ENCODE measurements around the gene SNN. TPM values are rescaled to one million over a fixed set of nuclear protein-coding genes. Genes with fewer than 3 reads are reported as not detected.

SNN gene
- total and polyA plus RNA-seq, 2 donors (not counting 1 experiment from before 2014, with no cell fraction given), result 55.4 to 63.3 TPM

DNA sequence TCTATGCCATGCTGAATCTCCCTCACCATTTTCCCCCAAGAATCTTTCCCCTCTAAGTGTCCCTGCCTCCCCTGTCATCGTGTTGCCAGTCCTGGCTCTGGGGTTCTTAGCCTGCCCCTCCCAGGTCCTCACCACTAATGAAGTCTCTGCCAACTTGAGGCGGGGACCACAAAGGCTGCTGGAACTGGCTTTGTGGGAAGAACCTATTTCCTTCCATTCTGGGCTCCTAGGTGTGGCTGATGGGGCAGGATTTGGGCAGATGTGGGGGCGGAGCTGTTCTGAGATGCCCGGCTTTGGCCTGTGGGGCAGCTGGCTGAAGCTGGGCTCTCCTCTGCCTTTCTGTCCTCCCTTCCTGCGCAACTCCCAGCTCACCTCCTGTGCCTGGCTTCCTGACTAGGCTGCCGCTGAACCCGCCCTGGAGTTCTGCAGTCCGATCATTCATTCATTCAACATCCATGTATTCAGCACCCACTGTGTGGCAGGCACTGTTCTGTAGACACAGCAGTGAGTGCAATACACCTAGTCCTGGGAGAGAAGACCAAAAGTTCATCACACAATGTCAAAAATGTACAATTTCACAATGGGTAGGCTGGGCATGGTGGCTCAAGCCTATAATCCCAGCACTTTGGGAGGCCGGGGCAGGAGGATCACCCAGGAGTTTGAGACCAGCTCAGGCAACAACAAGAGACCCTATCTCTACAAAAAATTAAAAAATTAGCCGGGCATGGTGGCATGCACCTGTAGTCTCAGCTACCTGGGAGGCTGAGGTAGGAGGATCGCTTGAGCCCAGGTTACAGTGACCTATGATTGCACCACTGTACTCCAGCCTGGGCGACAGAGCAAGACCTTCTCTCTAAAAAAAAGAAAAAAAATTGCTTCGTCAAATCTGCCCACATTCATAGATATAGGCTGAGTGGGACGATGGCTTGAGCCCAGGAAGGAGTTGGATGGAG lies 1.9 kb upstream of the SNN start:
- peak overlapping the region; percentile 55 for H3K27ac Mint-ChIP-seq
- Histone ChIP-seq H3K4me3 (ENCODE audit: control extremely low read depth in 1 of 5, extremely low read depth in 1 of 5, insufficient read depth in 1 of 5, low read depth in 2 of 5, low read length in 4 of 5) (no peak overlapping the region), H3K79me2 (ENCODE audit: control insufficient read depth, insufficient read depth, low read length) (peaks cover 32% of the 10 kb centered on the region), H3K4me1 (ENCODE audit: control insufficient read depth in 2 of 2, insufficient read depth in 2 of 2, low read length in 2 of 2) (peaks cover 38 to 56% of the 10 kb centered on the region in 2 donors), H3K27me3 (replicated peaks in 1 of 4; ENCODE audit: control extremely low read depth in 1 of 4, control insufficient read depth in 3 of 4, insufficient read depth in 4 of 4, low read length in 3 of 4) (no peaks in the 10 kb centered on the region), H3K4me2 (replicated peaks; ENCODE audit: low read depth, low read length, poor library complexity, severe bottlenecking) (no peak overlapping the region), H3K27ac (ENCODE audit: low read length in 2 of 2) (no peak overlapping the region), H3K36me3 (replicated peaks in 1 of 2; ENCODE audit: control extremely low read depth in 1 of 2, control insufficient read depth in 1 of 2, extremely low read depth in 1 of 2, insufficient read depth in 2 of 2, low read length in 1 of 2) (peaks cover 0 to 6% of the 10 kb centered on the region in 2 experiments), H4K20me1 (ENCODE audit: control insufficient read depth, insufficient read depth, low read length, poor library complexity, severe bottlenecking) (peaks cover 23% of the 10 kb centered on the region), H2AFZ (ENCODE audit: insufficient read depth, low read depth, low read length, poor library complexity, severe bottlenecking) (no peak overlapping the region), H3K9me3 (ENCODE audit: control extremely low read depth in 1 of 3, control insufficient read depth in 2 of 3, insufficient read depth in 1 of 3, low read length in 2 of 3) (no peaks in the 10 kb centered on the region), H3K9ac (ENCODE audit: low read length) (no peak overlapping the region)
- peaks cover 54% of the 10 kb centered on the region for H3K4me1 Mint-ChIP-seq
- CTCF ChIA-PET, result interaction anchor here (0.7 to 2.0 kb wide), 5 partner anchors 11 to 270 kb away, joined by 3 to 6 read pairs (median 4); no protein-coding TSS in a partner anchor
- TF ChIP-seq, protein P1, sequence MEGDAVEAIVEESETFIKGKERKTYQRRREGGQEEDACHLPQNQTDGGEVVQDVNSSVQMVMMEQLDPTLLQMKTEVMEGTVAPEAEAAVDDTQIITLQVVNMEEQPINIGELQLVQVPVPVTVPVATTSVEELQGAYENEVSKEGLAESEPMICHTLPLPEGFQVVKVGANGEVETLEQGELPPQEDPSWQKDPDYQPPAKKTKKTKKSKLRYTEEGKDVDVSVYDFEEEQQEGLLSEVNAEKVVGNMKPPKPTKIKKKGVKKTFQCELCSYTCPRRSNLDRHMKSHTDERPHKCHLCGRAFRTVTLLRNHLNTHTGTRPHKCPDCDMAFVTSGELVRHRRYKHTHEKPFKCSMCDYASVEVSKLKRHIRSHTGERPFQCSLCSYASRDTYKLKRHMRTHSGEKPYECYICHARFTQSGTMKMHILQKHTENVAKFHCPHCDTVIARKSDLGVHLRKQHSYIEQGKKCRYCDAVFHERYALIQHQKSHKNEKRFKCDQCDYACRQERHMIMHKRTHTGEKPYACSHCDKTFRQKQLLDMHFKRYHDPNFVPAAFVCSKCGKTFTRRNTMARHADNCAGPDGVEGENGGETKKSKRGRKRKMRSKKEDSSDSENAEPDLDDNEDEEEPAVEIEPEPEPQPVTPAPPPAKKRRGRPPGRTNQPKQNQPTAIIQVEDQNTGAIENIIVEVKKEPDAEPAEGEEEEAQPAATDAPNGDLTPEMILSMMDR (IDR thresholded peaks at IDR 0.05), result no peak
- TF ChIP-seq EZH2 (IDR thresholded peaks at IDR 0.05; ENCODE audit: borderline replicate concordance, insufficient read depth, low read depth, low read length, poor library complexity, severe bottlenecking), result no peak
- POLR2A ChIA-PET, result interaction anchor here (0.5 kb wide), 1 partner anchor 535 kb away, joined by 3 read pairs; no protein-coding TSS in a partner anchor
- H3K9me3 Mint-ChIP-seq (ENCODE audit: insufficient read depth), result no peaks in the 10 kb centered on the region
- no peak for DNase-seq
- intact Hi-C loops (cut with micrococcal nuclease), result loop anchor here (5.0 kb wide), 1 partner anchor 131 kb away; the partner anchor contains the start of gene ZC3H7A
- peak overlapping the region; percentile 57 for H3K4me3 Mint-ChIP-seq
- no peaks in the 10 kb centered on the region for H3K27me3 Mint-ChIP-seq
- no peak for ATAC-seq (ENCODE audit: low read depth)
- 75% methylated on average over 8 of the region's 14 CpGs for WGBS (ENCODE audit: insufficient coverage)

Measured in B cell (primary cell).